RWPE1 (cell line): Measurements from ENCODE around the gene NPPB.

ENCODE experiments used
- CTCF ChIA-PET: fragments of 350-600 bp; sonication (Branson Sonifier 250); formaldehyde crosslinking; extraction: SDS; loops from one replicate; lab custom pipeline; 2021; lab: Yijun Ruan, JAX
- POLR2A ChIA-PET: fragments of 400-600 bp; formaldehyde crosslinking; extraction: SDS; loops from one replicate; lab custom pipeline; 2020; ENCODE audit warnings: antibody characterized with exemption; ENCODE audit not compliant: low non-redundant PET; lab: Yijun Ruan, JAX
- DNase-seq: peaks from one replicate; pipeline ENCODE4 v3.0.0; 2012; ENCODE audit warnings: low spot score
- H3K27ac ChIP-seq: fragments of 450-650 bp; 2 replicates; pipeline ENCODE4 v1.5.1; 2017
- CTCF ChIP-seq: fragments of 450-650 bp; conservative IDR thresholded peaks from 2 replicates; pipeline ENCODE4 v1.5.1; 2017; ENCODE audit warnings: low read depth, mild to moderate bottlenecking

The NPPB gene

GRCh38 chr1:11813021-11813420, 45.7 kb downstream of the NPPB start:
- CTCF ChIA-PET, result no interaction called here
- DNase-seq, result no peak
- TF ChIP-seq CTCF, result no peak
- no peak overlapping the region for H3K27ac ChIP-seq
- POLR2A ChIA-PET, result no interaction called here
